Muscle of arm (tissue), 12 donors: ENCODE measurements around the gene ZNF503. TPM values are rescaled to one million over a fixed set of nuclear protein-coding genes. Genes with fewer than 3 reads are reported as not detected.
A peak's percentile ranks its signal among the peaks of the same experiment; 100 is the strongest.

Experiments used
- DNase-seq: peaks from one replicate; pipeline ENCODE4 v3.0.0-alpha.2; 2013
- polyA plus RNA-seq, 12 donors: library from polyadenylated mRNA; unstranded; fragments of 120-200 nt; gene quantifications; one replicate each; pipeline ENCODE4 v1.2.1, GENCODE V29; 2013; ENCODE audit not compliant: insufficient read length in 12 of 12

The ZNF503 gene
- polyA plus RNA-seq, 12 donors: 5.7 to 17.7 (median 9.2) TPM; not detected in 1

DNA sequence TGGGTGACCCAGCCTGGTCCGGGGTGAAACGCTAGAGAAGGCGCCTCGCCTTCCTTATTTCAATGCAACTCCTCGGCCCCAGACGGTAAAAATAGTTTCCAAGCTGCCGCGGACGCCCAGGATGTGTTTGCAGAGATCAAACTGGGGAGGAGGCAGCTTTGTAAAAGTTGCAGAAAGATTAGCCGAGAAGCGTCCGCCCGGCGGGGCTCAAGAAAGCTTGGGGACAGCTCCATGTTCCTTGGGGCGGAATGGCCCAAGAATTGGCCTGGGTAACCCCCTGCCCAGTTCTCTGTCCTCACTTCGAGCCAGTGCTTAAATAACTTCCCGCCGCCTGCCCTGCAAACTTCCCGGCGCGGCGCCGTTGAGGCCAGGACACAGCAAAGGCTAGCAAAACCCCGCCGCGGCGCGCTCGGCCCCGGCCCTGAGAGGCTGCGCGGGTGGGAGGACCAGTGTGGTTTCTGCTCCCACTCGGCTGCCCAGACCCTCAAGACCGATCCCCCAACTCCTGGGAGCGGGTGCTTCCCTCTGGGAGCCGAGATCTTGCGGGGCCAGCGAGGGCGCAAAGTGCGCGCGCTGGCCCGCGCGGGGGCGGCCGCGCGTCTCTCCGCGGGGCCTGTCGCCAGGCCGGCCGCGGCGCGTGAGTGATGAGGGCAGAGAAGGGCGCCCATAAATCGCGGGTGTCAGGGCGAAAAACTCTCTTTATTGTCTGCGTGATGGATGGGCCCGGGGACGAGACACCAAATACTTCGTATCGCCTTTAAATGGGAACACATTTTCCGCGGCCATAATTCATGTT lies 6.3 kb upstream of the ZNF503 start:
- peak; percentile 56 for DNase-seq

DNA sequence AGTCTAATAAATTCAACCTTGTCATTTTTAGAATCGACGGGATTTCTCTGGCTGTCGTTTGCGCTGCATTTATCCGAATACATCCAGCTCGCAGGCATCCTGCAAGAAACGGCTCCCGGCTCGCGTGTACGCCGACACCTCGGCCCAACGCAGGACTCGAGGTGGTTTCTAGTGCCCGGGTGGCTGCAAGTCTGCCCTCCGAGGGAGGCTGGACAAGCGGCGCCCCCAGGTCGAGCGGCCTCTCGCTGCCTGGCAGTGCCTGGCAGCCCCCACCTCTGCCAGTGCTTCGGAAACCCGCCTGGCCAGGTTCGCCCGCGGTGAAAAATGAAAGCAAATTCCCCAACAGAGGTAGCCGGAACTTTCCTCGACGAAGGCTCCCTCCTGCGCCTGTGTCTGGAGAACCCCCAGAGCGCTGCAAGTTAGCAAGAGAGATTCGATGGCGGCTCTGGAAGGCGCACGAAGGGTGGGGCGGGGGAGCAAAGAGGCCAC lies 5.7 kb upstream of the ZNF503 start:
- no peak for DNase-seq

DNA sequence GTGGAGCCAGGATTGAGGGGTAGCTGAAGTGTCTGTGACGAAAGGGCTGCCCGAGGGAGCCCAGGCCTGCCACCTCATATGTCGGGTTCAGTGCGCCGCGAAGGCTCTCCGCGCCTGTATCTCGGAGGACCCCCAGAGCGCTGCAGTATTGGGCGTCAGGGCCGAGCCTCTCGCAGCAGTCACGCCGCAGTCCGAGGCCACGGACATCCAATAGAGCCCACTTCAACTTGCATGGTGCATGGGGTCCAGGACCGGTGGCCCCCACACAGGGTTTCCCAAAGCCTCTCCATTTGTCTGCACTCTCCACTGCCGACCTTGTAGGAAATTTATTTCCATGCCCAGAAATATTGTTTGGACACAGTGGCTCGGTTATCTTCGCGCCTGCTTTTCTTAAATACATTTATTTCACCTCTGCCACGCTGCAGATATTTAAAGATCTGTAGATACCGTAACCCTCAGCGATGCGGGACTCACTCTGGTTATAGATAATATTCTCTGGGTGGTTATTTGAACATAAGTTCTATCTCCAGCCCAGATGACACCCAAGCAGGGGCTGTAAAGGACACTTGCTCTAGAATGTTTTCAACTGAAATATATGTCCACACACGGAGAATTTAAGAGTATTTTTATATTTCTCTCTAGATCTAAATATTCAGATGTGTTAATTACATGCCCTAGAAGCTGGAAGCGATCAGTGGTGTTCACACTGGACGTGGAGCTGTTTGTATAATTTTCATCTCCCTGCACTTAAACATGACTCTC lies 5.1 kb upstream of the ZNF503 start:
- no peak for DNase-seq

DNA sequence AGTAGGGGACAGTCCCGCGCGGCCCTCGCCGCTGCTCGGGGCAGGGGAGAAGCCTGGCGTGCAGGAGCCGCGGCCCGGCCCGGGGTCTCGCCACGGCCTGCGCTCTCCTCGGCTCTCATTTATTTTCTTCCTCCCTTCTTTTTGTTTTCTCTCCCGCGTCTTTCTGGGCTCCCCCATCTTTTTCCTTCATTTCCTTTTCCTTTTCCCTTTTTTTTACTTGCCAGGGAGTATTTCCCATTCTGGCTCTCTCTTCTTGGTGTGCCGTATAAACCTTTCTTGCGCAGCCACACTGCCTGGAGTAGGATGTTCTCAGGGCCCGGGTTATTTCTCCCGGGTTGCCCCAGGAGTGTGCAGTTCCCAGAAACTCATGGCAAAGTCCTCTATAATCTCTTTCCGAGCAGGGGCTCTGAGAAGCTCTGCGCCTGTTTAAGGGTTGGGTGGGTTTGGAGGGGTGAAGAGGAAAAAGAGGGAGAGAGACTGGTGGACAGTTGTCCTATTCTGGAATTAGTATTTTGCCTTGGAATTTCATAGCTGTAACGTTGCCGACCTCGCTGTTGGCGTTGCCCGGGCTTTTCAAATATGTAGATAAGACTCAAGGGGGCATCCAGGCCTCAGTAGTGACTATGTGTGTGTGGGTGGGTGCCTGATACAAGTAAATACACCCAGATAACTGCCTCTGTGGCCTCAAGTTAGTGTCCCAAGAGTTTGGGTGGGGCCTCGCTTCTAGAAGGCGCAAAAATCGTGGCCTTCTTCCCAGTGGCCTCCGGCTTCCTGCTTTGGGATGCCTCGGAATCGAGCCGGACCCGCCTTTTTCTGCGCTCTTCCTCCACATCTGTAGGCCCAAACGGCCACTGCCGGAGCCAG lies 4.3 kb upstream of the ZNF503 start:
- DNase-seq: no peak

DNA sequence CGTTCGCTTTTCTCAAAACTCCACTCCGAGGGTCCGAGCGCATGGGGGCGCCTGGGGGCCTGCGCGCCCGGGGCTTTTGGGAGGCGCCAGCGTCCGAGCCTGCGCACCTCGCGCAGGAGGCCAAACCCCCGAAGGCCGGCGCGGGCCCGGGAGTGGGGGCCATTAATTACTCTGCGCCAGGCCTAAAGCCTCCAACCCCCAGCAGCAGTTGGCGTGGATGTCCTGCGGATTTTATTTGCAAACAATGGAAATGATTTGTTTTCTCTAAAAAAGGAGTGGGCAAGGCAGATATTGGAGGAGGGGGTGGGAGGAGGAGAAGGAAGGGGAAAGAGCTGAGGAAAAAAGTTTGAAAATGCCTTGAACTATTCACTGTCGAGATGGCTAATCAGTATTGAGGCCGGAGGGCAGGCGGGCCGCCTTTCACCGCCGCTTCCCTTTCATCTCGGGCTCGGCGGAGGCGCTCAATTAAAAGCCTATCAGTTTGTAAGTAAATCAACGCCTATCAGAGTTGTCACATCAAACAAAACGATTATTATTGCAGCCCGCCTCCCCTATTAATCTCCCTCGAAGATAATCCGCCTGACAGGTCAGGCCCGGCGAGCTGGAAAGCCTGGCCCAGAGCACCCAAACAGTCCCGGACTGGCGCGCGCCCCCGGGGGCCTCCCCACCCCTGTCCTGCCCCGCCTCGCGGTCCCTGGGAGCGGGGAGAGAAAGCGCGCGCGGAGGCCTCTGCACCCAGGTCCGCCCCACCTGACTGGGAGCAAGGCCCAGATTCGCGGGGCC lies 3.4 kb upstream of the ZNF503 start:
- DNase-seq: no peak

DNA sequence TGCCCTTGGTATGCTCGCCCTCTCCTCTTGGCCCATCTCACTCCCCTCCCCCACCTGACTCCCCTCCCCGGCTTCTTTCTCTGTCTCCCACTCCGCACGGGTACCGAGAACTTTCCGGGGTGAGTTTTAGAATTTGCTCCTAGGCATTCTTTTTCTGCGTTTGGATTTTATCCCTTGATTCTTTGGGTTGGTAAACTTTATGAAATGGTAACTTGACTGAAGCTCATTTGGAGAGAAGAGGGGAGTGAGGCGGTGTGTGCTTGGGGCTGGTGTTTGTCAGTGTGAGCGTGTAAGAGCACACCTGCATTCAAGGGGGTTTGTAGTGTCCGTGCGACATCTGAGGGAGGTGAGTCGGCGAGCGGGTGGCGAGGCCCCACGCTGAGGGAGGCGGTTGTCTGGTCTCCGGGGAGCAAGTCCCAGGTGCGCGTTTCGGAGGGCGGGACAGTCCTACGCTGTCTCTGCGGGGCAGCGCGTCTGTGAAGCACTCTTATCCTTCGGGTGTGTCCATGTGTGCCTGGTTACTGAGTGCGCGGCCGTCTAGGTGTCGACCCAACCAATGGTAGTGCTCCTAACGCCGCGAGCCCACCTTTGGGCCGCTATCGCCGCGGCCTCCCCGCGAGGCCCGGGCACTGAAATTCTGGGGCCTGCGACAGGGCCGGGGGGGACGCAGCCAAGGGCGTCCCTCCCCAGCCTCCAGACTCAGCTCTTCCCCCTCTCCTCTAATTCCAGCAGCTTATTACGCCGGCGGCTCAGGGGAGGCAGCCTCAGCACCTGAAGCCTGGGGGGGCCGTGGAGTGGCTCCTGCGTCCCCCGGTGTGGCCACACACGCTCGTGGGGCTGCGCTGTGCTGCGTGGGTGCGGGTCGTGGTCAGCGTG lies 2.6 kb upstream of the ZNF503 start:
- DNase-seq: no peak

DNA sequence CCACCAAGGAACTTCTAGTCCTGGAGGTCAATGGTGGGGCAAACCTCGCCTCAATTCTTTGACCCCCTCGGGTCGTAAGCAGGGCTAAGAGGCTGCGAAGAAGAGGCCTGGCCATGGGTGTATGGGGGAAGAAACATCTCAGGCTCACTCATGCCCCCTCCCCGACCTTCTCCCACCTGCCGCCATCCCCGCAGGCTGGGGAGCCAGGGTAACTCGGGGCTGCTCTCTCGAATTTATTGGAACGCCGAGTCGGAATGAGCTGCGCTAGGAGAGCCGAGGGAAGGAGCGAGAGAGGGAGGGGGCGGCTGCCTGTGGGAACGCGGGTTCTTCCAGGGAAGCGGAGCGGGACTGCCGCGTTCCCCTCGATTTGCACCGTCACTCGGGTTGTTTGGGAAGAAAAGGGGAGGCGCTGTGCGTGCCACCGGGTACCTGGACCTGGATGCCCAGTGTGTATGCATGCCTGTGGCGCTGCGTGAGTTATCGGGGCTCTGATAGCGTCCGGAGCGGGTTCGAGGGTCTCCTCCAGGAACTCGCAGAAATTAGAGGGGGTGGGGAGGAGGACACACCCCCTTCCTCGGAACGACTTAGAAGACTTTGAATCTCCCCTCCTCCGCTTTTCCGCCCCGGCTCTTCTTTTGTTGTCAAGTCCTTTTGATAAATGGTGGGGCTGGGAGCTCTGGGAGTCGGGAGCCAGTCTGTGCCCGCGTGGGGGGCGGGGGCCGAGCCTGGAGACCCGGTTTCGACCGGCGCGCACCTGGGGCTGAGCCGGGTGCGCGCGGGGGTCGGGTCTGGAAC lies 1.8 kb upstream of the ZNF503 start:
- peak; percentile 48 for DNase-seq

DNA sequence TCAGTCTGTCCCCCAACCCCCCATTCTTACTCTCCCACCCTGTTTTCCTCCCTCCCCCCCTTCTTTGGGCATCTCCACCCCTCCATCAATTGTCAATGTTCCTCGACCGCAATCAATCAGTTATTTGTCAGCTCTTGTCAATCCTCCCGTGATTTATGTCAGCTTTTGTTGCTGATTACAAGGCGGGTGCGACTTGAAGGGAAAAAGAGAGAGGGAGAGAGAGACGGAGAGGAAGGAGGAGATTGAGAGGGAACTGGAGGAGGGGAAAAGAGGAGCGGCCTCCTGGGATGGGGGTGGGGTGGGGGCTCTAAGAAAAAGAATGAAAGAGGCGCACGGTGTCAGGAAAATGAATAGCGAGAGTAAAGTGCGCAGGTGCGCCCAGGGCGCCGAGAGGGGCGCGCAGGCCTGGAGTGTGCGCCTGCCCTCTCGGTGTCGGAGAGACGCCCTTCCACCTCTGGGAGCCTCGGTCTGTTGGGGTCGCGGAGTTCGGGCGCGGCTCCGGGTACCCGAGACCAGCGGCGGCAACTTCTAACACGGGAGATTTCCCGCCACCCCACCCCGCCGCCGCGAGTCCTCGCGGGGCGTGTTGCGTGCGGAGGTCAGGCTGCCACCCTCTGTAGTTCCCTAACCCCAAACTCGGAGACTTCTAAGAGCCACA lies 1.1 kb upstream of the ZNF503 start:
- no peak for DNase-seq

DNA sequence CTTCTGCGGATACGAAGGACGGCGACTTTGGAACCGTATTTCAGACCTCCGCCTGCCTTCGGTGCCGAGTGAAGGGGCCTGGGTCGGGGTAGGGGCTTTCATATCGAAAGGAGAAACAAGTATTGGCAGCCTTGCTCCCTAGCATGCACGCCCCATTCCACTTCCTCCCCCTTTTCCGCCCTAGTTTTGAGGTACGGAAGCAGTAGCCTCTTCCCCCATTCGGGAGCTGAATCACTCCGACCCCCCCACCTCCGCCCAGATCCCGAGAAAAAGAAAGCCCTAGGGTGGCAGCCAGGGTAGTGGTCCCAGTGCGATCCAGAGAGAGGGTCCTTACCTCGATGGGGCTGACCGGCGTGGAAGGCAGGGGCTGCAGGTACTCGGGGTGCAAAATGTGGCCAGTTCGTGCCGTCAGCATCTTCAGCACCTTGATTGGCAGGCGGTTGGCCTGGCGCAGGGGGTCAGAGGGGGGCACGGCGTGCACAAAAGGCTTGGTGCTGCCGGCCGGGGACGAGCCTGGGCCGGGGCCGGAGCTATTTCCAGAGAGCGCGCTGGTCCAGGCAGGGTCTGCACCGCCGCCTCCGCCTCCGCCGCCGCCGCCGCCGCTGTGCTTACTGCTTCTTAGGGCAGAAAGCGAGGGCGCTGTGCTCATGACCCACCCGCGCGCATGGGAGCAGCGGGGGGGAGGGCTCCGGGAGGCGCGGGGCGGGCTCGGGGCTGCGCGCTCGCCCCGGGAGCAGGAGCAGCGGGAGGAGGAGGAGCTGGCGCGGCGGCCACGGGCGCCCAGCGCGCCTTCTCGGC lies 594 bp downstream of the ZNF503 start:
- peak; percentile 35 for DNase-seq

DNA sequence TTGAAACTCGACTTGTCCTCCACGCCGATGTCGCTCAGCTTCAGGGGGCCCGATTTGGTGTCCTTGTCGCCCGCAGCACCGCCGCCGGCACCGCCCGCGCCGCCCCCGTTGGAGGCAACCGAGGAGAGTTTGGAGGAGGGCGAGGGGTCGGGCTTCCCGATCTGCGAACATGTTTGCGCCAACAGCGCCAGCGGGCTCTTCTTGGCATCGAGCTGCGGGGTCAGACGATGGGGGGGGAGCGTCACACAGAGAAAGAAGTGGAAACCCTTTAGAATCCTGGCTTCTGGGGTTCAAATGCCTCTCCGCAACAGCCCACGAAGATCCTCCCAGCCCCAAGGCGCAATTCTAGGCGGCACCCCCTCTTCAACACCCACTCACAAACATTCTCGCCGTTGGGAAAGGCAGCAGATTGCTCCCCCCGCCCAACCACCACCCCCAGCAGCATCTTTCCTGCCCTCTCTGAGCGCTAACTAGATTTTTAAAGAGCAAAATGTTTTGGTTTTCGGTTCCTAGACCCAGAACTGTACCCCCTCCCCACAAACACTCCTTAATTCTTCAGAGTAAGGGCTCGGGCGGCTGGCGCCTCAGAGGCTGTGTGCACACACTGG lies 1.3 kb downstream of the ZNF503 start:
- DNase-seq: peak; percentile 37

DNA sequence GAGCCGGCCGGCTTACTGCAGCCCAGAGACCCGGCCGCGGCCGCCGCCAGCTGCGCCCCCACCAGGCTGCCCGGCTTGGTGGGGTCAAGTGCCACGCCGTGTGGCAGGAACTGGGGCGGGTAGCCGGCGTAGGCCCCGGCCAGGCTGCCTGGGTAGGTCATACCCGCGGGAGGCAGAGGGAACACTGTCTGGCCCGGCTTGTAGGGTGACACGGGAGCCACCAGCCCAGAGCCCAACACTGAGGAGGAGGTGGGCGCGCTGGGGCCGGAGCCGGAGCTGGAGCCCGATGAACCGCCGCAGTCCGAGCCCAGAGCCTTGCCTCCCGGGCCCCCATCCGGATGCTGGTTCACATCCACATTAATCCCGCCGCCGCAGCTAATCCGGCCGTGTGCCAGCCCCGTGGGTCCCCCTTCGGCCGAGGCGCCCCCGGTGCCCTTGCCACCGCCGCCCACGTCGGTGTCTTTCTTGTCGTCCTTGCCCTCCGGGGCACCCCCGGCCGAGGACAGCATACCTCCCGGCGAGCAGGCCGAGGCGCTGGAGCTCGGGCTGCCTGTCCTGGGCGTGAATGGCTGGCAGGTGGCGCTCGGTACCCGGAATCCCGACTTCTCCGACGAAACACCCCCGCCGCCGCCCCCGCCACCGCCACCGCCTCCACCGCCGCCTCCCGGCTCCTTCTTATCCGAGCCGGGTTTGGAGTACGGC lies 2.0 kb downstream of the ZNF503 start:
- DNase-seq: peak; percentile 69

DNA sequence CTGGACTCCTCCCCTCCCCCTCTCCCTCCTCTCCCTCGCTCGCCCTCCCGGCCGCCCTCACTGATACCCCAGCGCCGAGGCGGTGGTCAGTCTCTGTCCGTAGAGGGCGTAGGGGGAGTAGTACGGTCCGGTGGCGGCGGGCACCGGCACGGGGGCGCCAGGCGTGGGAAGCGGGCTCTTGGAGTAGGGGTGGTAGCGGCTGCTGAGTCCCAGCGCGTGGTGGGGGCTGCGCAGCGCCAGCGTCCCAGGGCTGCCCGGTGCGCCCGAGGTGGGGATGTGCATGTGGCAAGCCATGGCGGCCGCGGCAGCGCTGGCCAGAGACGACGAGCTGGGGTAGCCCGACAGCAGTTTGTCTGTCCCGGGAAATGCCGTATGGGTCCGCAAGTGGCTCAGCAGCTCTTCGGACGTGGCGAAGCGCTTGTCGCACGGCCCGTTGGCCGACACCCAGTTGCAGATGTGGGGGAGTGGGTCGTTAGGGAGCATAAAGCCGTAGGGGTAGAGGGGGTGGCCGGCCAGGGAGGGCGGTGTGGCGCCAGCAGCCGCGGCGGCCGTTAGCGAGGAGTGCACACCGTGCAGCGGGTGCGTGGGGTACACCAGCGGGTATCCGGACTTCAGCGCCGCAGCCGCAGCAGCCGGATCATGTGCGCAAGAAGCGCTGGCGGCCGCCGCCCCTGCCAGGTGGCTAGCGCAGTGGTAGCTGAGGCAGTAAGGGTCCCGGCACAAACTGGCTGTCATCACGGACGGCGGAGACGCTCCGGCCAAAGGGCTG lies 2.7 kb downstream of the ZNF503 start:
- DNase-seq: peak; percentile 43

DNA sequence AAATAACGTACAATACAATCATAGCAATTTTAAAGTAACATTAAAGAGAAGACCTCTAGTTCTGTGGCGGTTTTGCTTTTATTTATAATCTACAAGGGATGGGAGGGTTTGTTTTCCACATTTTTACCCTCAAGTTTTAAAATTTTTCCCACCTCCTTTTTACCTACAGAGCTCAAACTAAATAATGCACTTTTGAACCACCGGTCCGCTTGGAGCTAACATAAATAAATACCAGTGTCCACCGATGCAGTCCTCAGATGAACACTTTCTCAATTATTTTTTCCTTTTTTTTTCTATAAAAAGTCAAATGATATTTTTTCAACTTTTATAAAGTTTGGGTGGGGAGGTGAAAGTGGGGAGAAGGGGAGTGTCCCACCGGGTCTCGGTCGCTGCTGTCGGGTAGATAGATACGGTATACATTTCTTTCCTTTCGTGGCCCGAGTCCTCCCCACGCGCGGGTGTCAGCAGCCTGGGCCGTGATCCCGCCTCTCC lies 3.3 kb downstream of the ZNF503 start:
- DNase-seq: no peak

DNA sequence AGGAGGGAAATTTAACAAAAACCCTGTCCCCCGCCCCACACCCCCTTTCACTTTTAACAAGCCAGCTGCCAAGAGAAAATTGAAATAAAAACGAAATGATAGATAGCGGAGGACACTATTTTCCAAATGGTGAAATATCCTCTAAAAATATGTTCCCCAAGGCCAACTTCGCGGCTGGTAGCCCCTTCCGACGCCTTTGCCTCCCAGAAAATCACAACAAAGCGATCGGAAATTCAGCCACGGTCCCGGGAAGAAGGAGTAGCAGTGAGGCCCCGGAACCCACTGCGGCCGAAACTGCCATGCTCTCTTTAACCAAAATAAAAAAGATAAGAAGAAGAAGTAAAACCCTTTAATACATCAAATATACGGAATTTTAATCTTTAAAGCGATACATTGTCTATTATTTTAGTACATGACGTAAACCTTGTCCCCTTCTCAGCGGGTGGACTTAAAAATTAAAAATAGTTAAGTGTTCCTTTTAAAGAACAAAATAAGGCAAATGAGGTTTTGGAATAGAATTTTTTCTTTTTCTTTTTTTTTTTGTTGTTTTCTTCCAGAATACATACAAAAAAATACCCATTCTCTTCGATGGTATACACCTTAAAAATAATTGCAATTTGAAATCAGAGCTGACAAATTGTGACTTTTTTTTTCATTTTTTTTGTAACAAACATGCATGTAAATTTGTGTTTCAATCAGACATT lies 3.9 kb downstream of the ZNF503 start:
- DNase-seq: peak; percentile 47
